Panc1 (cell line): Measurements from ENCODE around the gene NDUFAF7. TPM values are rescaled to one million over a fixed set of nuclear protein-coding genes. Genes with fewer than 3 reads are reported as not detected.

ENCODE experiments used
- ATAC-seq: fragments of 200-7000 bp; cut with Tn5 transposase; 2 replicates; pipeline ENCODE4 v1.9.1; 2020; ENCODE audit warnings: mild to moderate bottlenecking, moderate library complexity
- BruUV-seq: library from RNA; stranded (reverse); fragments of 400-500 nt; replicated peaks from 2 replicates; lab custom pipeline; 2021; lab: Mats Ljungman, UMichigan
- CTCF ChIA-PET: fragments of 300-600 bp; sonication (Branson Sonifier 250); formaldehyde crosslinking; loops from one replicate; lab custom pipeline; 2022; ENCODE audit warnings: antibody characterized with exemption; lab: Charles Lee
- POLR2A ChIA-PET: fragments of 300-600 bp; sonication (Branson Sonifier 250); formaldehyde crosslinking; loops from one replicate; lab custom pipeline; 2022; ENCODE audit warnings: antibody characterized with exemption; lab: Charles Lee
- DNase-seq: peaks from one replicate; pipeline ENCODE4 v3.0.0-alpha.2; 2010; ENCODE audit warnings: low read depth, low spot score
- H3K27ac ChIP-seq: 2 replicates; pipeline ENCODE4 v1.5.1; 2011; ENCODE audit warnings: mild to moderate bottlenecking, low read length, inconsistent platforms
- H3K27me3 ChIP-seq: fragments of 200-500 bp; sonication (Bioruptor generic); 2 replicates; pipeline ENCODE4 v1.6.0; 2014; ENCODE audit warnings: low read length, inconsistent platforms; ENCODE audit not compliant: control insufficient read depth, insufficient read depth
- H3K36me3 ChIP-seq: fragments of 200-500 bp; sonication (Bioruptor generic); 2 replicates; pipeline ENCODE4 v1.5.1; 2014; ENCODE audit warnings: inconsistent platforms, mild to moderate bottlenecking, low read length, moderate library complexity; ENCODE audit not compliant: control insufficient read depth, insufficient read depth
- H3K4me1 ChIP-seq: 2 replicates; pipeline ENCODE4 v1.5.1; 2011; ENCODE audit warnings: inconsistent platforms, mild to moderate bottlenecking, low read length, moderate library complexity; ENCODE audit not compliant: control insufficient read depth, insufficient read depth
- H3K4me3 ChIP-seq, 2 experiments: 2 replicates each; pipeline ENCODE4 v1.5.1; 2011 to 2012; ENCODE audit warnings: low read depth in 2 of 2, low read length in 2 of 2, mild to moderate bottlenecking in 2 of 2, inconsistent platforms in 1 of 2, moderate library complexity in 1 of 2
- H3K9me3 ChIP-seq: fragments of 200-500 bp; sonication (Bioruptor generic); 2 replicates; pipeline ENCODE4 v1.5.1; 2014; ENCODE audit warnings: low read depth, mild to moderate bottlenecking, inconsistent platforms, low read length, moderate library complexity; ENCODE audit not compliant: control insufficient read depth, insufficient read depth
- CTCF ChIP-seq: fragments of 450-650 bp; IDR thresholded peaks from 2 replicates; pipeline ENCODE4 v1.5.1; 2017; ENCODE audit warnings: mild to moderate bottlenecking
- POLR2AphosphoS5 ChIP-seq: IDR thresholded peaks from 2 replicates; pipeline ENCODE4 v1.6.1; 2012; ENCODE audit warnings: mild to moderate bottlenecking, low read depth, low read length, moderate library complexity
- REST ChIP-seq, 2 experiments: IDR thresholded peaks; 2 replicates each; pipeline ENCODE4 v1.6.1; 2011 to 2012; ENCODE audit warnings: low read depth in 2 of 2, control low read depth in 1 of 2, low read length in 1 of 2, mild to moderate bottlenecking in 1 of 2, moderate library complexity in 1 of 2; ENCODE audit not compliant: insufficient read depth in 1 of 2
- SIN3A ChIP-seq: IDR thresholded peaks from 2 replicates; pipeline ENCODE4 v1.6.1; 2012; ENCODE audit warnings: low read depth, mild to moderate bottlenecking, low read length, moderate library complexity, borderline replicate concordance; ENCODE audit not compliant: insufficient read depth
- TCF7L2 ChIP-seq: IDR thresholded peaks from 2 replicates; pipeline ENCODE4 v1.6.1; 2011; ENCODE audit warnings: mild to moderate bottlenecking, low read depth, low read length, inconsistent platforms
- in situ Hi-C: cut with HindIII; loops from 2 replicates; pipeline ENCODE4 v1.10.0; 2016; ENCODE audit warnings: low sequenced_read_pairs, low pct_unique_long_range_greater_than_20kb
- intact Hi-C: fragments of 100-400 bp; cut with micrococcal nuclease; formaldehyde crosslinking; loops from one replicate; pipeline ENCODE4 v1.10.0; 2022; ENCODE audit not compliant: unreplicated experiment
- total RNA-seq: library from RNA; stranded (reverse); gene quantifications from one replicate; pipeline ENCODE4 v1.2.1, GENCODE V29; 2021; ENCODE audit not compliant: unreplicated experiment

Gene NDUFAF7
- total RNA-seq, 1 experiment from 2014 or later = 17.7 TPM

- peaks cover 16% of the 10 kb centered on the region for H3K4me1 ChIP-seq
- H3K27me3 ChIP-seq = no peaks in the 10 kb centered on the region
- intact Hi-C loops = no loop called here
- no peak overlapping the region for H3K27ac ChIP-seq
- BruUV-seq = no TSS peak
- H3K36me3 ChIP-seq = peaks cover 26% of the 10 kb centered on the region
- no peak for ATAC-seq
- CTCF ChIA-PET = no interaction called here
- in situ Hi-C loops = no loop called here
- no peak overlapping the region for H3K4me3 ChIP-seq
- H3K9me3 ChIP-seq = no peaks in the 10 kb centered on the region
- POLR2A ChIA-PET = no interaction called here
- TF ChIP-seq POLR2AphosphoS5 = no peak
- TF ChIP-seq CTCF = no peak
- TF ChIP-seq TCF7L2 = no peak
- TF ChIP-seq REST (IDR thresholded peaks at IDR 0.05; ENCODE audit: insufficient read depth in 1 of 2, low read depth in 2 of 2, low read length in 1 of 2) = no peak
- TF ChIP-seq SIN3A = no peak
- DNase-seq = no peak
These were observed 2.7 kb upstream of the NDUFAF7 start for GRCh38 chr2:37228788-37229187.

GRCh38 chr2:37230581-37230980, 877 bp upstream of the NDUFAF7 start:
- no peaks in the 10 kb centered on the region for H3K9me3 ChIP-seq
- peak overlapping the region; percentile 87 for H3K27ac ChIP-seq
- no peak for TF ChIP-seq TCF7L2
- no peak for TF ChIP-seq POLR2AphosphoS5
- ATAC-seq (no peak), DNase-seq (no peak)
- H3K4me3 ChIP-seq = peak overlapping the region; percentile 64 to 90
- BruUV-seq = no TSS peak
- CTCF ChIA-PET = no interaction called here
- POLR2A ChIA-PET = no interaction called here
- intact Hi-C loops = loop anchor here (10.0 kb wide), 1 partner anchor 66 kb away; no protein-coding TSS in a partner anchor
- no peaks in the 10 kb centered on the region for H3K27me3 ChIP-seq
- H3K4me1 ChIP-seq = peaks cover 16% of the 10 kb centered on the region
- H3K36me3 ChIP-seq = peaks cover 26% of the 10 kb centered on the region
- in situ Hi-C loops = no loop called here

GRCh38 chr2:37232131-37232933, 874 bp downstream of the NDUFAF7 start:
- peaks cover 22% of the 10 kb centered on the region for H3K36me3 ChIP-seq
- peak overlapping the region; percentile 64 to 90 for H3K4me3 ChIP-seq
- in situ Hi-C loops (no loop called here), intact Hi-C loops (loop anchor here (10.0 kb wide), 1 partner anchor 68 kb away; no protein-coding TSS in a partner anchor)
- no peaks in the 10 kb centered on the region for H3K27me3 ChIP-seq
- peak overlapping the region; percentile 87 for H3K27ac ChIP-seq
- CTCF ChIA-PET = no interaction called here
- no peak for ATAC-seq
- no peak for DNase-seq
- POLR2A ChIA-PET = interaction anchor here (0.6 kb wide), 1 partner anchor 64 kb away, joined by 3 read pairs; no protein-coding TSS in a partner anchor
- no peaks in the 10 kb centered on the region for H3K9me3 ChIP-seq
- peaks cover 16% of the 10 kb centered on the region for H3K4me1 ChIP-seq
- TF ChIP-seq POLR2AphosphoS5 = no peak
- TF ChIP-seq REST (IDR thresholded peaks at IDR 0.05; ENCODE audit: insufficient read depth in 1 of 2, low read depth in 2 of 2, low read length in 1 of 2) = no peak
- no TSS peak for BruUV-seq
